NOMO-1 (cell line): ENCODE results near the gene SLC25A47.
A peak's percentile ranks its signal among the peaks of the same experiment; 100 is the strongest.
"Not testable (repeated sequence)": the region's sequence is repeated elsewhere in the genome, so short reads cannot be mapped to it uniquely, and the experiment has no call there.

Experiments used
- DNase-seq, 2 experiments: peaks; one replicate each; lab custom pipeline; 2025; ENCODE audit not compliant: unreplicated experiment in 2 of 2; lab: John Stamatoyannopoulos, UW

Gene SLC25A47, protein sequence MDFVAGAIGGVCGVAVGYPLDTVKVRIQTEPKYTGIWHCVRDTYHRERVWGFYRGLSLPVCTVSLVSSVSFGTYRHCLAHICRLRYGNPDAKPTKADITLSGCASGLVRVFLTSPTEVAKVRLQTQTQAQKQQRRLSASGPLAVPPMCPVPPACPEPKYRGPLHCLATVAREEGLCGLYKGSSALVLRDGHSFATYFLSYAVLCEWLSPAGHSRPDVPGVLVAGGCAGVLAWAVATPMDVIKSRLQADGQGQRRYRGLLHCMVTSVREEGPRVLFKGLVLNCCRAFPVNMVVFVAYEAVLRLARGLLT

DNA sequence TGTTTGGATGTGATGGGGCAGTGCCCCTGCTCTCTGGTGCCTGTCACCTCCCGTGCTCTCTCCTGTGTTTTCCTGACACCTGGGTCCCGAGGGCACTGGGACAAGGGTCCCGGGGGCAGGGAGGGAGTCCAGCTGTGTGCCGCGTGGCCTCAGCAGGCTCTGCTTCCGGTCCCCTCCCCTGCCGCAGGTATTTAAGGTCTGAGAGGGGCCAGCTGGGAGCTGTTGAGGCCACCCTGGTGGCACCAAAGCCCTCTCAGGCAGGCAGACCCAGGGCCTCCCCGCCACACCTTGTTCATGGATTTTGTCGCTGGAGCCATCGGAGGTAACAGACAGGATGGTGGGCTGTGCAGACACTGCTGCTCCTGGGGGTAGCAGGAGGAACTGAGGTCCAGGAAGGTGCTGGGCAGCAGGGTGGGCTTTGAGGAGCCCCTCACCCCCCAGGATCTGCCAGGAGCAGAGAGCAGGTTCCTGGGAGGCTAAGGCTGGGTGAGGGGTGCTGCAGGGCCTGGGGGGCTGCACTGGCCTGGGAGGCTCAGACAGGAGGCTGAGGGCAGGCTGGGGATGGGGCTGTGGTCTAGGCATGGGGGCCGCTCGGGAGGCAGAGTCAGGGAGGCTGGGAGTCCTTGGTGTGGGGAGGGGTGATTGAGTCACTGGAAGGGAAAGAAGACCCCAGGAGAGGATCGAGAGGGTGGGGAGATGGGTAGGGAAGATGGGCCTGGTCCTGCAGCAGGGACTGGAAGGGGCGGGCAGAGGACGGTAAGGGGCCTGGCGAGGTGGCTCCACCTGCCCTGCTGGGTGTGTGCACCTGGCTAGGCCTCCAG is at the start of gene SLC25A47:
TSS of gene SLC25A47 (plus strand) at position 219 of the 821 bp plus-strand sequence. CDS start at position 295, 76 bp downstream.
- DNase-seq: no peak

DNA sequence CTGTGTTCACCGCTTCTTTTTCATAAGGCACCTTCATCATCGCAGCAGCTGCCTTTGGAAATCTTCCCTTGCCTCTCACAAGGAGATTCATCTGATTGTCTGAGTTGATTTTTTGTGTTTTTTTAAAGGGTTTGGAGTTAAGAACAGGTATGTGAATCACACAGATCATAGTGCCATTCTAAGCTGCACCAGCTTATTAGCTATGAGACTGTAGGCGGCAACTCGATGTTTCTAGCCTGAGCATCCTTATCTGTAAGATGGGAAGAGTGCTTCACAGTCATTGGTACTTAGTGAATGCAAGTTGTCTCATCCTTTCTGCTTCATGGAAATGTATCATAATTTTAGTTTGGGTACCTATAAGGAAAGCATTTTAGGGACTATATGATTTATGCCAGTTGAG is 48.9 kb upstream of the SLC25A47 start:
- no peak for DNase-seq

DNA sequence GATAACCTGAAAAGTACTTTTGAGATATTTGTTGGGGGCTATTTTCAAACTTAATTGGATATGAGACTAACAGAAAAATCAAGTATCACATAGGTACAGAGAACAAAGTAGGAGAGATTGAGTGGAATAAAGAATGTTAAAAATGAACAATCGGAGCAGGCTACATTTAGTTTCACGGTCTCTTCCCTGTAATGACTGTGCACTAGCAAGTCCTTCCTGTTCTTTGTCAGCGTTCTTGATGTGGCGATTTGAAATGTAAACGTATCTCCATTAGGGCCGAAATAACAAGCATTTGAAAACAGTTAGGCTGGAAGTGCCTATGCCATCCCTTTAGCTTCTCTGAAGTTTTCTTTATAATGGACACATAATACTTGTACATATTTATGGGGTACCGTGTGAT is 47.9 kb upstream of the SLC25A47 start:
- no peak for DNase-seq

DNA sequence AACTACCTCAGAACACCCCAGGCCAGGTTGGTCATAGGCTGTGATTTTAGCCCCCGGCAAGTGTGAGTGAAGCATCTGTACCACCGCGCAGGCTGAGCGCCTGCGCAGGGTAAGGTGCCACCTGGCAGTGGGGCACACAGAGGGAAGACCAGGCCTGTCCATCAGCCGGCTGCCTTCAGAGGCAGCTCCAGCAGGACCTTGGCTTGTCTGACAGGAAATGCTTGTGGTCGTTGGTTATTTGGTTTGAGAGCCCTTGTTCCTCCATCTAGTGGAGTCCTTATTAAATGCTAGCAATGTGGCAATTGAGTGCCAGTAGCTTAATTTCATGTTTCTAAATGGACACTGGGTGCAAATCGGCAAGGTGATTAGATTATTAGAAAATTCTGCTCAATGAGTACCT is 44.4 kb upstream of the SLC25A47 start:
- DNase-seq: peak; percentile 51 to 64

DNA sequence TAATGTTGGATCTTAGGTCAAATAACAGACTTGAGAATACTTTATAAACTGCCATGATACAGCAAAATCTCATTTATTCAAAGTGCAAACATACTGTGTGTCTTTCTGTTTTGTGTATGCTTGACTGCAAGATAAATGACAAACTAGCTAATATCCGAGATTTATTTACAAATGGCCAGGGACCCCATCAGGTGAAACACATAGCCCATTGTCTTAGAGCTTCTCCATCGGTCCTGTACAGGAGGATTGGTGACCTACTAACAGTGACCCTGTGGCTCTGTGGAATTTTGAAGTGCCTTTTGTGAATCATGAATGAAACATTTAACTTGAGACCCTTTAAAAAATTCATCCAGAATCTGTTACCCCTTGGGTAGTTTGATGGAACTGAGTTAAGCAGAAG is 44.0 kb upstream of the SLC25A47 start:
- no peak for DNase-seq

DNA sequence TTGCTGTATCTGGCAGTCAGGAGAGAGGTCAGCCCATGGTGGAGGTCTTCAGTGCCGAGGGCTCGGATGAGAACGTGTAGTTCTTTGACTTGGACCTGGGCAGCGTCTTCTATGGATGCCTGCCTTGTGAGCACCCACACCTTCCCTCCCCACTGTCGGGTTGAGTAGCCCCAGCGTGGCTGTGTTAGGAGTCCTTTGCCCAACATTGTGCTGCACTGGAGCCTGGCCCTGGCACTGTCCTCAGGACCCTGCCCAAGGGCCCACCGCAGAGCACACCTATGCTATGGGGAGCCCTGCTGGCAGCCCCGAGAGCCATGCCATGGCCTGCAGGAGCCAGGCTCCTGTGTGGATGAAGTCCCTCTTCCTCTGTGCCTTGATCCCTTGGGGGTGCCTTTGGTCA is 43.6 kb upstream of the SLC25A47 start:
- no peak for DNase-seq

DNA sequence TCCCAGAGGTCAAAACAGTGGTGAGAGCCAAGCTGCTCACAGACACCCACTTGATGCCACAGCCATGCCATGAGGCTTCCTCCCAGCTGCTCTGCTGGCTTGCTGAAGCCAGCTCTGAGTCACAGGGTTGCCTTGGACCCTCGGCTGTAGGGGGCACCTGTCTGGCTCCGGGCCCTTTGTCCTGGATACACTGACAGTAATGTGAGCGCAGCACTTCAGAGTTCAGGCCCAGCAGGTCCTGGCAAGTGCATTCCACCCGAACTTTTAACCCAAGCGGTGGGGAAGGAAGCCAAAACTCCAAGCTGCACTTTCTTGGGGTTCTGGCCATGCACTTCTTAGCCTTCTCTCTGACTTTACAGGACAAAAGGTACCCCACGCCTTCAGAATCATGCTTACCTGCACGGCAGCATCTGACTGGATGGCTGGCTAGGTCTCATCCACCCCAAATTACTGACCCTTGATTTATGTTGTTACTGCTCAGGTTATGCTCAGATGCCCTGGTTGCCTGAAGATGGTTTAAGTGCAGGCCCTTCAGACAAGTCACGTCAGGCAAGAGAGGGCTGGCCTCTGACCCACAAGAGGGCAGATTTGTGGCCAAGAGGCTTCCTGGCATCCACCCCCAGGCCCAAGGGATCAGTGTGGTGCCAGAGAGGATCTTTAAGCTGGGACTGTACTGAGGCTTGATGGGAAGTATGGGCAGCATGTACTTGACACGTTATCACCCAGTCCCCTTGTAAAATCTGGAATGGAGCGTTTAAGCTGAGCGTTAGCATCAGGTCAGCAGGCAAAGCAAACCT is 41.7 kb upstream of the SLC25A47 start:
- no peak for DNase-seq

DNA sequence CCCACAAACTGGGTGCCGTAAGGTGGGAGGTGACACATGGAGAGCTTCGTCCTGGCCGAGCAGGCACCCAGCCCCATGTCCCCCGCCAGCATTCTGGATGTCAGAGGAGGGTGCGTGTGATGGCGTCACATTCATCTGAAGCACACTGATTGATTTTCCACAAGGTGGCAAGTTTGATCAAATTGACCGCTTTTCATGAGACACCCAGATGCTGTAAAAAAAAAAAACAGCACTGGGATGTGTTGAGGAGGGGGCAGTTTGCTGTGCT is 41.1 kb upstream of the SLC25A47 start:
- DNase-seq: no peak

DNA sequence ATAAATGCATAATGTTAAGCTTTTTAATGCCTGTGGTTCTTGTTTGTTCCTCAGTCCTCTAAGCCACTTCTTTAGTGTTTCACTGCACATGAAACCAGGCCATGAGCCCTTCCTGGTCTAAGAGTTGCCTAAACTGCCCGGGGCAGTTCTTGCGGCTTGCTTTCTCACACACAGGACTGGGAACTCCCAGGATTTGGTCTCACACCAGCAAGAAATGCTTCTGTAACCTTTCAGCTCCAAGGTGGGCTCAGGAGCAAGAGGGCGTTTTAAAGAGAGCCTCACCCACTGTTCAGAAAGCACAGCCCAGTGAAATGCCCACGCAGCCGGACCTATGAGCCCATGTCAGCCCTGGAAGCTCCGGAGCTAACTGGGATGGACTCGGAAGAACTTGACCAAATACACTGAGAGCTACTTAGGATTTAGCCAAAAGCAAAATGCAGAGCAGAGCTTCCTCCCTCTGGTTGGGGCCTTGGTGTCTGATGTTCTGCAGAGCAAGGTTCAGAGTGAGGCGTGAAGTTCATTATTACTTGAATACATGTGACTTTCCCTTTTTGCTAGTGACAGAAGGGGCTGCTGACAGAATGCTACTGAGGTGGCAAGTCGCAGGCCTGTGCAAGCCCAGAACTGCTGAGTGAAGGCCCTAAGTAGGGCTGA is 40.2 kb upstream of the SLC25A47 start:
- no peak for DNase-seq

DNA sequence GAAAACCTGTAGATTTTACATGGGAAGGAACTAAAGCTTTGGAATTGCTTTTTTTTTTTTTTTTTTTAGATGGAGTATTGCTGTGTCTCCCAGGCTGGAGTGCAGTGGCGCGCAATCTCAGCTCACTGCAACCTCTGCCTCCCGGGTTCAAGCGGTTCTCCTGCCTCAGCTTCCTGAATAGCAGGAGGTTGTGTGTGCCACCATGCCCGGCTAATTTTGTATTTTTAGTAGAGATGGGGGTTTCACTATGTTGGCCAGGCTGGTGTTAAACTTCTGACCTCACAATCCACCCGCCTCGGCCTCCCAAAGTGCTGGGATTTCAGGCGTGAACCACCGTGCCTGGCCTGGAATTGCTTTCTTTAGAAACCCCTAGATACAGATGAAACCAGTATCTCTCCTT is 39.7 kb upstream of the SLC25A47 start:
- DNase-seq: not testable (repeated sequence)

DNA sequence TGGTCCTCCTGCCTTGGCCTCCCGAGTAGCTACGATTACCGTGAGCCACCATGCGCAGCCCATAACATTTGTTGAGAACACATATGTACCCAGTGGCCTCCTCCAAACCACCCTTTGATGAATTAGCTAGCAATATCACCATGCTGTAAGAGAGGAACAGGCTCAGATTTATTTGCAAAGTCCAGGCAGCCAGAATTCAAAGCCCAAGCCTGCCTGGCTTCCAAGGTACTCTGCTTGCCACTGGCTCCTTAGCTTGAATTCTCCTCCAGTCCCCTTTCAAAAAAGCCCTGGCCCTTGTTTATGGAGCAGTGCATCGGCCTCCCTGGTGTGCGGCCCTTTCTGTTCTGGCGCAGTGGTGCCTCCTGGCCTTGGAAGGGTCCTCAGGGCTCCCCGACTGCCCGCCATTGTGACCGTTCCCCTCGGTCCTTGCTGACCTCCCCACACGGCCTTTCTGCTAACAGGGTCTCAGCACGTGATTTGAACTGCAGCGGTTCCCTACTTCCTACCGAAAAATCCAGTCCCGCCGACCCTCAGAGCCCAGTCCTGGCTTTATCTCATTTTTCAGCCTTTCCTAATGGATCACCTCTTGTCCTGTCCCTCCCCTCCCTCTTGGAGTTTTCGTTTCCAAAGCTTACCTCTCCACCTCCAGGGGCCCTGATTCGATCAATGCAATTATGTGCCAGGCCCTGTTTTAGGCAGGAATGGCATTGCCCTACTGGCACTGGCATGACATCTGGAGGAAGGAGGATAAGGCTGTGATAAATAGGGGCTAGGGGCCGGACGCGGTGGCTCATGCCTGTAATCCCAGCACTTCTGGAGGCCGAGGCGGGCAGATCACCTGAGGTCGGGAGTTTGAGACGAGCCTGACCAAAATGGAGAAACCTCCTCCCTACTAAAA is 38.9 kb upstream of the SLC25A47 start:
- DNase-seq: no peak

DNA sequence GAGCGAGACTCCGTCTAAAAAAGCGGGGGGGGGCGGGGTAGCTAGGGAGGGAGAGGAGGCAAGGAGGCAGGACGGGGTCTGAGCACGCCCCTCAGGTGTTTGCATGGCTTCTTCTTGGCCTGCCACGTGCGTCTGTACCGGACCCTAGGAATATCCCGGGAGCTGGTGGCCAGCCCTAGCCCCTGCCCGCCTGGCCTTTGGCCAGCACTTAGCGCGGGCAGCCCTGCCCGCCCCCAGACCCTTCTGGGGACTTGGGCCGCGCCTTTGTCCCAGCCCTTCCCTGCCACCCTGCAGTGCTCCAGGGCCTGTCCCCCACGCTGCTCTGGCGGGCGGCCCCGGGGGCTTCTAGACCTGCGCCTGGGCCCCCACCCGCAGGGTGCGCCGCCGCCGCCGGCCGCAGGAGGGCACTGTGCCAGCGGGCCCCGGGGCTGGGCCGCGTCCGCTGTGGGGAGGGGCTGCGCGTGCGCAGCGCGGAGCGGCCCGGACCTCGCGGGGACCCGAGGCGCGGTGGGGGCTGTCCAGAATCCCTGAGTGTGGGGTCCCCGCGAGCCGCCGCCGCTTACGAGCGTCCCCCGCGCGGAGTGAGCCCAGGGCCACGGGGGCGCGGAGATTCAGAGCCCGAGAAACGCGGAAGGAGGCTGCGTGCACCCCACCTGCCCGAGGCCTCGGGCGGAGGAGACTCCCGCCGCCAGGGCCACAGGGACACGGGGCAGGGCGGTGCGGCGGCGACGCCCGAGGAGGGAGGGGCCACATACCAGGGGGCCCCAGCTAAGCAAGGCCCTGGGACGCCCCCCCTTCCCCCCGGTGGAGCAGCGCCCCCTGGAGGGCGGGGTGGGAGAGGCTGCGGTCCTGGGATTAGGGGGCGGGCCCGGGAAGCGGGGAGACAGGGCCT is 37.9 kb upstream of the SLC25A47 start:
- peak; percentile 46 for DNase-seq

DNA sequence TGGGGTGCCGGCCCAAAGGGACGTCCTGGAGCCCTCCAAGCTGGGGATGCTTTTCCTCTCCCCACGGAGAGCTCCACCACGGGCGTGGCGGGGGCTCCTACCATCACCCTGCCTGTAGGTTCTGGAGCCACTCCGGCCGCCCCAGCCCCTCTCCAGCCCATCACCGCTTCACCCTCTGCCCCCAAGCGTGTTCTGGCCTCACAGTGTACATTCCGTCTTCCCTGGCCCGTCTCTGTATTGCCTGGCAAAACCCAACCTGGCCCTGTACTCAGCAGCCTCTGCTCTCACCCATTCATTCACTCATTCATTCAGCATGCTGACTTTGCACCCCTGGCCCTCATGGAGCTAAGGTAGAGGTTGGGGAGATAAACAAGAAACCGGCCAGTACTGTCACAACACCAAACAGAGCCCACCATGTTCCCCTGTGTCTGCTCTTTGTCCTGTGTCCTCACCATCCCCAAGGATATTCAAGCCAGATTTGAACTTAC is 37.2 kb upstream of the SLC25A47 start:
- DNase-seq: no peak

DNA sequence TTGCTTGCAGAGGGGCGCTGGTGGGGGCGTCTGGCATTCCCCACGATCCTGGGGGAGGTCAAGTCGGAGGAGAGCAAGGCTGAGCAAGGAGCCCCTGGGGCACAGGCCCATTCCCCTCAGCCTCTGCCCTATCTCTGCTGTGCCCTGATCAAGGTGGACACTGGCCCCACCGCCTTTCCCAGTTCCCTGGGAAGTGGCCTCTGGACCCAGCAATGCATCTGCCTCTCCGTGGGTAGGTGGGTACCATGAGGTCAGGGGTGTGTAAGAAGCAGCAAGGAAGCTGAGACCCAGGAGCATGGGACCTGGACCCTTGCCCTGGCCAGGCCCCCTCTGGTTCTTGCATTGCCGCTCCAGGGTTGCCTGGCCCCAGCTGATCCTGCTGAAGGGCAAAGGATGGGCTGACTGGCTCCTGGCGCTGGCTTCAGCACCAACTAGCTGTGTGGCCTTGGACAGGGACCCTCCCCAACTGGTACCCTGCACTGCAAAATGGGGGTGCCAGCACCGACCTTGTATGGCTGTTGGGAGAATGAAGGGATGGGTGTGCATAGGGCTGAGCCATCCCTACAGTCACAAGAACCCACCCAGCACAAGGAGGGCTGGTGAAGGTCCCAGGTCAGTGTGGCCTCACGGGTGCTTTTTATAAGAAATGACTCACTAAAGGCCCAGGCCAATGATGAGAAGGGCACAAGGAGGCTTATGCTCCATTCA is 36.5 kb upstream of the SLC25A47 start:
- no peak for DNase-seq

DNA sequence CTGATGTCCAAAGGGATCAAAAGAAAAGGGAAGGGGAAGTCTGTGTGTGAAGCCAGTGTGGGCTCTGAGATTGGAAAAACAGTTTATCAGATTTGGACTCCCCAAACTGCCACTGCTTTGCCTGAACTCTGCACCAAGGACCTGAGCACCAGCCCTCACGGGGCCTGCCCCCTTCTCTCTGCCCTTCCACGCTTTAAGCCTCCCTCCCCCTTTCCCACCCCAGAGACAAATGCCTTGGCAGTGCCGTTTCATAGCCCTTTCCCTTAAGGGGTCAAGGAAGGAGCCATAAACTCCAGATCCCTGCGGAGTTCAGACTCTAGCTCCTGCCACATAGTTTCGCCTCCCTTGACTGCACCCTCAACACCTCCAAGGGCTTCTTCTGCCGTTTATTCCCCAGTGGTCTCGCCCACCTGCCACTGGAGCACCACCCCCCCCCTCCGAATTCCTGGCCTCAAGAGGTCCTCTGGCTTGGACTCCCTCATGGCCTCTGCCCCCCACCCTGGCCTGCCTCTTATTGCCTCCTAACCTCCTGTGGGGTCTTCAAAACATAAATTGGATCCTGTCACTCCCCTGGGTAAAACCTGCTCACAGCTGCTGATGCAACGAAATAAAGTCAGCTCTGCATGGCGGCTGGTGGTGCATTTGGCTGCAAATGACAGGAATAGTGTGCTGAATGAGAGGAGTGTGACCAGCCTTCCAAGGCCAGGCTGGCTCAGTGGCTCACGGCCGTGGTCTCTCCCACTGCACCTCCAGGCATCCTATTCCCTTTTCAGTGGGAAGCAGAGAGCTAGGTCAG is 35.7 kb upstream of the SLC25A47 start:
- no peak for DNase-seq

DNA sequence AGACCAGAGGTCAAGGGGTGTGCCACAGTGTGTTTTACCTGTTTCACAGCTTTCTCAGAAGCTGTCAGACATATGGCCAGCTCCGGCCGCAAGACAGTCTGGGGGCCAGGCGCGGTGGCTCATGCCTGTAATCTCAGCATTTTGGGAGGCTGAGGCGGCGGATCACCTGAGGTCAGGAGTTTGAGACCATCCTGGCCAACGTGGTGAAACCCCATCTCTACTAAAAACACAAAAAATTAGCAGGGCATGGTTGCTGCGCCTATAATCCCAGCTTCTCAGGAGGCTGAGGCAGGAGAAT is 35.2 kb upstream of the SLC25A47 start:
- not testable (repeated sequence) for DNase-seq

DNA sequence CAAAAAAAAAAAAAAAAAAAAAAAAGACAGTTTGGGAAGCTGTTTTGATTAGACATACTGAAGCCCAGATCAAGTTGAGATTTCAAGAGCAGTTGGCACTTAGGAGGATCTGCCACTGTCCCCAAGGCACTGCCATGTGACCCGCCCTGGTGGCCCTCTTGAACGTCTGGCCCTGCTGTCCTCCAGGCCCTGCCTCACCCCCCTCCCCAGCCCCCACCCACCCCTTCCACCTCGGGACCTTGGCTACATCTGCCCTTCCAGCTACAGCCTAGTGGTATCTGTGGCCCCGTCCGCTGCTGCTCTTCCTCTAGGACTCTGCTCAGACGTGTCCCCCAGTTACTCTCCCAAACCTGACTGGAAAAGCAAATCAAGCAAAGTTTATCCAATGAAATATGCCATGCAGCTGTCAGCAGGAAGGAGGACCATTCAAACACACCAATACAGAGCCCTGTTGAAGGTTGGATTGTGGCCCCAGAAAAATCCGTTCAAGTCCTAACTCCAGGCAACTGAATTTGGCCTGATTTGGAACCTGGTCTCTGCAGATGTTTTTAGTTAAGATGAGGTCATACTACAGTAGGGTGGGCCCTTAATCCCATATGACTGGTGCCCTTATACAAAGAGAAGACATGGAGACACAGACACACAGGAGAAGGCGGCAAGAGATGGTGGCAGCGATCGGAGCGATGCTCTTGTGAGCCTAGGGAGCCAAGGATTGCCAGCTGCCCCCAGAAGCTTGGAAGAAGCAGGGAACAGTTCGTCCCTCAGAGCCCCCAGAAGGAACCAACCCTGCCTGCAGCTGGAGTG is 34.6 kb upstream of the SLC25A47 start:
- DNase-seq: no peak
